MM.1S (cell line): ENCODE measurements around the gene CRMP1.

Experiments used
- CTCF ChIP-seq: fragments of 300-600 bp; sonication (generic); IDR thresholded peaks from 2 replicates; pipeline ENCODE4 v1.5.1; 2016; ENCODE audit warnings: antibody characterized with exemption, low read length, mixed read lengths
- EZH2 ChIP-seq: fragments of 300-600 bp; sonication (generic); optimal IDR thresholded peaks from 2 replicates; pipeline ENCODE3; 2017; ENCODE audit warnings: low read depth, mild to moderate bottlenecking, antibody characterized with exemption, low read length, mixed read lengths

GRCh38 chr4:5908876-5909427 is 16.1 kb upstream of the CRMP1 start:
- no peak for TF ChIP-seq CTCF
- no peak for TF ChIP-seq EZH2
